GM23338 (cell line): ENCODE data around the gene CDKN2A.

ENCODE experiments used
- CTCF ChIP-seq, 2 experiments: fragments of 200-600 bp in 1 of 2; sonication (generic) in 1 of 2; conservative IDR thresholded peaks; 2 replicates each; pipeline versions ENCODE4 v1.5.1 to v1.6.1; 2016 to 2017; ENCODE audit warnings: antibody characterized with exemption in 2 of 2, low read depth in 2 of 2, mild to moderate bottlenecking in 2 of 2, moderate library complexity in 1 of 2
- ETS1 ChIP-seq: IDR thresholded peaks from 2 replicates; pipeline ENCODE4 v1.6.1; 2016; ENCODE audit warnings: antibody characterized with exemption
- EZH2phosphoT487 ChIP-seq: fragments of 200-600 bp; sonication (generic); IDR thresholded peaks from one replicate; pipeline ENCODE4 v1.8.1; 2018; ENCODE audit warnings: antibody characterized with exemption; ENCODE audit not compliant: unreplicated experiment
- JUNB ChIP-seq: IDR thresholded peaks from one replicate; pipeline ENCODE4 v1.6.1; 2016; ENCODE audit warnings: antibody characterized with exemption; ENCODE audit not compliant: unreplicated experiment
- REST ChIP-seq: IDR thresholded peaks from one replicate; pipeline ENCODE4 v1.6.1; 2018; ENCODE audit warnings: antibody characterized with exemption; ENCODE audit not compliant: unreplicated experiment
- ZNF114 ChIP-seq: fragments of 250-450 bp; sonication (Bioruptor Pico); IDR thresholded peaks from 2 replicates; pipeline ENCODE4 v1.5.0; 2020; ENCODE audit warnings: mild to moderate bottlenecking, moderate library complexity

- no peak for TF ChIP-seq REST
- no peak for TF ChIP-seq CTCF (conservative IDR thresholded peaks at IDR 0.05; ENCODE audit: low read depth in 2 of 2)
- no peak for TF ChIP-seq EZH2phosphoT487
- TF ChIP-seq ETS1, result no peak
- no peak for TF ChIP-seq JUNB
- no peak for TF ChIP-seq ZNF114
These were observed 66.4 kb downstream of the CDKN2A start for GRCh38 chr9:21927752-21928151.
